Measurements from ENCODE around the gene YEATS4. TPM values are rescaled to one million over a fixed set of nuclear protein-coding genes. Genes with fewer than 3 reads are reported as not detected.

Gene YEATS4
- total and polyA plus RNA-seq, 9 of the 15 experiments (the other 6 are each of a cell fraction or from before 2014, with no cell fraction given), result 25.9 to 92.2 (median 49.2) TPM

Small RNA genes within 50 kb of the gene (small RNA-seq; reads per million reads assigned to genes)
- not detected for gene RN7SL804P

Other genes with a start within 250 kb of the YEATS4 start
- gene CPSF6, start 120.2 kb upstream of the YEATS4 start, total RNA-seq (2014; rRNA removed), result 77.4 and 101 TPM in 2 replicates
- gene CPSF6, start 120.2 kb upstream of the YEATS4 start, total RNA-seq (2014; rRNA removed; fragmentation: Illumina TruSeq; extraction: Trizol), result 77.8 and 93.5 TPM in 2 replicates
- gene CPSF6, start 120.2 kb upstream of the YEATS4 start, total RNA-seq (2015; rRNA removed; fragmentation: Illumina TruSeq; extraction: Trizol), result 78.0 and 85.3 TPM in 2 replicates
- 90.3 and 99.9 TPM in 2 replicates for gene CPSF6, start 120.2 kb upstream of the YEATS4 start, total RNA-seq (2021)
- 63.8 and 64.8 TPM in 2 replicates for gene CPSF6, start 120.2 kb upstream of the YEATS4 start, polyA plus RNA-seq (2011; rRNA removed)
- gene CPSF6, start 120.2 kb upstream of the YEATS4 start, polyA plus RNA-seq (2014; fragmentation: Illumina TruSeq; extraction: Trizol), result 69.4 and 82.3 TPM in 2 replicates
- 10 to 100 TPM; 34.3 to 50.4 TPM for gene CPSF6, start 120.2 kb upstream of the YEATS4 start, polyA plus RNA-seq (2014; fragmentation: Nextera tagmentation; extraction: Ambion mirVana)
- 116 and 129 TPM in 2 replicates for gene CPSF6, start 120.2 kb upstream of the YEATS4 start, polyA plus RNA-seq (2014; rRNA removed)
- gene LYZ, start 11.4 kb upstream of the YEATS4 start, total RNA-seq (2014; rRNA removed), result 30.1 and 38.1 TPM in 2 replicates
- gene LYZ, start 11.4 kb upstream of the YEATS4 start, total RNA-seq (2014; rRNA removed; fragmentation: Illumina TruSeq; extraction: Trizol), result 64.1 and 64.8 TPM in 2 replicates
- 96.3 and 99.0 TPM in 2 replicates for gene LYZ, start 11.4 kb upstream of the YEATS4 start, total RNA-seq (2015; rRNA removed; fragmentation: Illumina TruSeq; extraction: Trizol)
- gene LYZ, start 11.4 kb upstream of the YEATS4 start, total RNA-seq (2021), result 31.9 and 32.0 TPM in 2 replicates
- 35.6 and 41.2 TPM in 2 replicates for gene LYZ, start 11.4 kb upstream of the YEATS4 start, polyA plus RNA-seq (2011; rRNA removed)
- 42.1 and 46.5 TPM in 2 replicates for gene LYZ, start 11.4 kb upstream of the YEATS4 start, polyA plus RNA-seq (2014; fragmentation: Illumina TruSeq; extraction: Trizol)
- gene LYZ, start 11.4 kb upstream of the YEATS4 start, polyA plus RNA-seq (2014; fragmentation: Nextera tagmentation; extraction: Ambion mirVana), result 10 to 100 TPM; 44.0 to 47.0 TPM
- 27.2 and 37.0 TPM in 2 replicates for gene LYZ, start 11.4 kb upstream of the YEATS4 start, polyA plus RNA-seq (2014; rRNA removed)
- gene FRS2, start 110.6 kb downstream of the YEATS4 start, total RNA-seq (2014; rRNA removed), result 3.9 and 5.8 TPM in 2 replicates
- 6.4 and 8.1 TPM in 2 replicates for gene FRS2, start 110.6 kb downstream of the YEATS4 start, total RNA-seq (2014; rRNA removed; fragmentation: Illumina TruSeq; extraction: Trizol)
- gene FRS2, start 110.6 kb downstream of the YEATS4 start, total RNA-seq (2015; rRNA removed; fragmentation: Illumina TruSeq; extraction: Trizol), result 9.1 and 9.4 TPM in 2 replicates
- 8.3 and 8.5 TPM in 2 replicates for gene FRS2, start 110.6 kb downstream of the YEATS4 start, total RNA-seq (2021)
- 8.2 and 8.8 TPM in 2 replicates for gene FRS2, start 110.6 kb downstream of the YEATS4 start, polyA plus RNA-seq (2011; rRNA removed)
- 5.3 and 6.0 TPM in 2 replicates for gene FRS2, start 110.6 kb downstream of the YEATS4 start, polyA plus RNA-seq (2014; fragmentation: Illumina TruSeq; extraction: Trizol)
- 1 to 10 TPM; 1.0 to 1.5 TPM for gene FRS2, start 110.6 kb downstream of the YEATS4 start, polyA plus RNA-seq (2014; fragmentation: Nextera tagmentation; extraction: Ambion mirVana)
- gene FRS2, start 110.6 kb downstream of the YEATS4 start, polyA plus RNA-seq (2014; rRNA removed), result 3.4 and 3.7 TPM in 2 replicates
- 332 and 341 TPM in 2 replicates for gene CCT2, start 225.7 kb downstream of the YEATS4 start, total RNA-seq (2014; rRNA removed)
- gene CCT2, start 225.7 kb downstream of the YEATS4 start, total RNA-seq (2014; rRNA removed; fragmentation: Illumina TruSeq; extraction: Trizol), result 589 and 619 TPM in 2 replicates
- 451 and 490 TPM in 2 replicates for gene CCT2, start 225.7 kb downstream of the YEATS4 start, total RNA-seq (2015; rRNA removed; fragmentation: Illumina TruSeq; extraction: Trizol)
- 442 and 469 TPM in 2 replicates for gene CCT2, start 225.7 kb downstream of the YEATS4 start, total RNA-seq (2021)
- gene CCT2, start 225.7 kb downstream of the YEATS4 start, polyA plus RNA-seq (2011; rRNA removed), result 505 and 738 TPM in 2 replicates
- gene CCT2, start 225.7 kb downstream of the YEATS4 start, polyA plus RNA-seq (2014; fragmentation: Illumina TruSeq; extraction: Trizol), result 363 and 468 TPM in 2 replicates
- 100 to 1,000 TPM; 542 to 680 TPM for gene CCT2, start 225.7 kb downstream of the YEATS4 start, polyA plus RNA-seq (2014; fragmentation: Nextera tagmentation; extraction: Ambion mirVana)
- gene CCT2, start 225.7 kb downstream of the YEATS4 start, polyA plus RNA-seq (2014; rRNA removed), result 365 and 390 TPM in 2 replicates